ENCODE measurements around the gene MYH7B. TPM values are rescaled to one million over a fixed set of nuclear protein-coding genes. Genes with fewer than 3 reads are reported as not detected.

Gene MYH7B
- total RNA-seq, 1 donor from 2014 or later, result 0.17 TPM

DNA sequence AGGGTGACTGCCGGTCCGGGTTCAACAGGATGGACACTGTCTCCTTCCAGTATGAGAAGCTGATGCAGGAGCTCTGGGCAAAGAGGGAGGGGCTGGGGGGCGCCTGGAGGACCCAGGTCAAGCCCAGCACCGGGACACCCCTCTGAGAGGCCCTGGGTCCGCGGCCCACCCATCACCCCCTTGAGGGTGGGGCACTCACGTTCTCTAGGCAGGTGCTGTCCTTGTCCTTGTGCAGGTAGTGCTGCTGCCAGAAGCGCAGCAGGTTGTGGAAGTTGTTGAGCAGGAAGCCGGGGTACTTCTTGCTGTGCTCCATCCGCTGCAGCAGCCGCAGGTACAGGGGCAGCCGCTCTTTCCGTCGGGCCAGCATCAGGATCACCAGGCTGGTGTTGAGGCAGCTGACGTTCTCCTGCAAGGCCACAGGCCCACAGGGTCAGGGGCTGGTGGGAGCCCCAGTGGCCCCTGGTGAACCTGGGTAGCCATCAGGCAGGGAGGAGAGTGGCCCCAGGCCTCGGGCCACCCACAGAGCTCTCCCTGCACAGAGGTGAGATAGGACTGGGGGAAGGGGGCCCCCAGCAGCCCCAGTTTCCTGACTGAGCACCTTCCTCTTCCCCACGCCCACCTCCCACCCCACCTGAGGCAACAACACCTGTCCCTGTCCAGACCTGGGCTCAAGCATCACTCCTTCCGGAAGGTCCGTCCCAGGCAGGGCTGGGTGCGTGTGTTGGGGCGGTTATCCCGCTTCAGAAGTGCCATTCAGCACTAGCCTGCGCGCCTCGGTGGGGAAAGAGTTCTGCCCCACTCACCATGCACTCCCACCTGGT is 47.8 kb downstream of the MYH7B start:
- intact Hi-C loops (cut with micrococcal nuclease), result no loop called here

DNA sequence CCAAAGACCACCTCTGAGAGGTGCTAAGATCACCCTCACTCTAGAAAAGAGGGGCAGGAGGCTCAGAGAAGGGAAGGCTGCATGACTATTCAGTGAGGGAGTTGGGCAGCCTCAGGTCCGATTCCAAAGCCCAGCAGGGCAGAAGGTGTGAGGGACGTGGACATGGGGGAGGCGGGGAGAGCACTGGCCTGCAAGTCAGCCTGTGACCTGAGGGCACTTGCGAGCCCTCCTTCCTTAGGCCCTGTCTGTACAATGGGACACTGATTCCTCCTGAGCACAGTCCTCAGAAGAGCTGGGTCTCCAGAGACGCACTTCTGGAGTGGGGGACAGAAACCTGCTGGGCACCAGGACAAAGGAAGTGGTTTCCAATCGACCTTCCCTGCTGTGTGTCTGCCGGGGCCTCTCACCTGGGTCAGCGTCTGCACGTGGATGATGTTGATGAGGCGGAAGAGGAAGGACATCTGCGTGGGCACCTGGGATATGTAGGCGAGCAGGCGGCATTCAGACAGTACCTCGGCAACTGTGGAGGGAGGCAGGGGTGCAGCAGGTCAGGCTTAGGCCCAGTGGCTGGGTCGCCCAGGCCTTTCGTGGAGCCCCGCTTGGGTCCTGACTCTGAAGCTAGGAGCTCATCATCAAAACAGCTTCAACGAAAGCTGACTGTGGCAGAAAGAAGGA is 48.5 kb downstream of the MYH7B start:
- intact Hi-C loops (cut with micrococcal nuclease), result no loop called here

DNA sequence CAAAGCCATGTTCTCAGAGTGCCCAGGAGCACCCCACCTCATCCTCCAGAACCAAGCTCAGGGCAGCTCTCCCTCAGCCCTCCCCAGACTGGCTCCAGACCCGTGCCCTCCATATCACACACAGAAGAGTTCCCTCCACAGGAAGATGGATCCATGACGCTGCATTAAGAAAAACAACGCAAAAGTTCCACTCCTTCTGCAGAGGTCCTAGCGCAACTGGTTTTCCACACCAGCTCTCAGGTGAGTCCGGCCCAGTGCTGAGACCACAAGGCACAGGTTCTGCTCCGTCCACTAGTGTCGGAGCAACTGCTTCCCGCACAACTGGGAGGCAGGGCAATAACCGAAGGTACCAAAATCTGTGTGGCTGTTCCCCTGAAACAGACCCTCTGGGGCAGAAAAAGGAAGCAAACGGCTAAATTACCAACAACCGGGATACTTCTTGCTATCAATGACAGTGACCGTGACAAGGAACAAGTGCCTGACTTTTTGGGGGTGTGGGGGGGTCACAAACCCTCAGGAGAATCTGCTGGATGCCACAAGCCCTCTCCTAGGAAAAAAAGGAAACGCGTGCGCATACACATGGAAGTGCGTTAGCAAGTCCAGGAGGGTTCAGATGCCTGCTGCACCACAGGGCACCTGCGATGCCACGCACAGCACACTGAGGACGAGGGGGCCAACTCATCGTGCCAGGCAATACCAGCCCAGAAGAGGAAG is 49.2 kb downstream of the MYH7B start:
- intact Hi-C loops (cut with micrococcal nuclease), result no loop called here

Other genes with a start within 250 kb of the MYH7B start
- gene NCOA6, start 130.2 kb upstream of the MYH7B start, total RNA-seq, result 35.7 and 37.4 TPM in 2 replicates
- gene GGT7, start 83.0 kb upstream of the MYH7B start, total RNA-seq, result 16.2 and 16.5 TPM in 2 replicates
- 52.2 and 54.3 TPM in 2 replicates for gene ACSS2, start 79.3 kb upstream of the MYH7B start, total RNA-seq
- gene GSS, start 62 bp upstream of the MYH7B start, total RNA-seq, result 58.7 and 59.9 TPM in 2 replicates
- gene TRPC4AP, start 136.9 kb downstream of the MYH7B start, total RNA-seq, result 59.2 and 60.7 TPM in 2 replicates
- 28.1 and 28.3 TPM in 2 replicates for gene EDEM2, start 191.5 kb downstream of the MYH7B start, total RNA-seq
- 0.34 and 0.61 TPM in 2 replicates for gene PROCR, start 216.2 kb downstream of the MYH7B start, total RNA-seq